Neural progenitor cell (in vitro differentiated cells): ENCODE measurements around the gene DGLUCY. TPM values are rescaled to one million over a fixed set of nuclear protein-coding genes. Genes with fewer than 3 reads are reported as not detected.

ENCODE experiments used
- DNase-seq: peaks from one replicate; pipeline ENCODE4 v3.0.0-alpha.2; 2016; ENCODE audit warnings: low spot score
- H2AFZ ChIP-seq: fragments of 200-600 bp; sonication (generic); replicated peaks from 2 replicates; pipeline ENCODE4 v1.6.1; 2016; ENCODE audit warnings: antibody characterized with exemption
- H3F3A ChIP-seq: fragments of 200-600 bp; sonication (generic); 2 replicates; pipeline ENCODE4 v1.6.1; 2016; ENCODE audit warnings: antibody characterized with exemption, low read depth
- H3K27ac ChIP-seq: fragments of 200-600 bp; sonication (generic); 2 replicates; pipeline ENCODE4 v1.5.1; 2016; ENCODE audit warnings: mild to moderate bottlenecking
- H3K27me3 ChIP-seq: fragments of 200-600 bp; sonication (generic); 2 replicates; pipeline ENCODE4 v1.6.1; 2016; ENCODE audit warnings: mild to moderate bottlenecking, moderate library complexity
- H3K36me3 ChIP-seq: fragments of 200-600 bp; sonication (generic); 2 replicates; pipeline ENCODE4 v1.5.1; 2016
- H3K4me1 ChIP-seq: fragments of 200-600 bp; sonication (generic); 2 replicates; pipeline ENCODE4 v1.6.1; 2016; ENCODE audit warnings: mixed run types
- H3K4me2 ChIP-seq: fragments of 200-600 bp; sonication (generic); 2 replicates; pipeline ENCODE4 v1.6.1; 2016
- H3K4me3 ChIP-seq: fragments of 200-600 bp; sonication (generic); 2 replicates; pipeline ENCODE4 v1.5.1; 2016
- H3K79me2 ChIP-seq: fragments of 200-600 bp; sonication (generic); 2 replicates; pipeline ENCODE4 v1.6.1; 2016; ENCODE audit warnings: low read depth
- H3K9ac ChIP-seq: fragments of 200-600 bp; sonication (generic); 2 replicates; pipeline ENCODE4 v1.6.1; 2016
- H3K9me3 ChIP-seq: fragments of 200-600 bp; sonication (generic); 2 replicates; pipeline ENCODE4 v1.5.1; 2016; ENCODE audit warnings: low read depth
- H4K20me1 ChIP-seq: fragments of 200-600 bp; sonication (generic); 2 replicates; pipeline ENCODE4 v1.6.1; 2016; ENCODE audit warnings: low read depth
- H3K27ac Mint-ChIP-seq: 3 replicates; pipeline ENCODE4 v1.8.0; 2021; ENCODE audit warnings: mixed read lengths
- H3K27me3 Mint-ChIP-seq: 2 replicates; pipeline ENCODE4 v1.8.0; 2022; ENCODE audit warnings: low read depth, mild to moderate bottlenecking, inconsistent platforms, moderate library complexity, mixed read lengths; ENCODE audit not compliant: insufficient read depth
- H3K36me3 Mint-ChIP-seq: 3 replicates; pipeline ENCODE4 v1.8.0; 2021; ENCODE audit warnings: mixed read lengths
- H3K4me1 Mint-ChIP-seq: 3 replicates; pipeline ENCODE4 v1.8.0; 2021; ENCODE audit warnings: mixed read lengths
- H3K4me3 Mint-ChIP-seq: 3 replicates; pipeline ENCODE4 v1.8.0; 2021; ENCODE audit warnings: mild to moderate bottlenecking, moderate library complexity, mixed read lengths
- H3K9me3 Mint-ChIP-seq: 3 replicates; pipeline ENCODE4 v1.8.0; 2020; ENCODE audit warnings: mixed read lengths
- EZH2 ChIP-seq: fragments of 200-600 bp; sonication (generic); IDR thresholded peaks from 2 replicates; pipeline ENCODE4 v1.6.1; 2017; ENCODE audit warnings: antibody characterized with exemption, mild to moderate bottlenecking, moderate library complexity
- EZH2phosphoT487 ChIP-seq: fragments of 200-600 bp; sonication (generic); IDR thresholded peaks from 2 replicates; pipeline ENCODE4 v1.6.1; 2017; ENCODE audit warnings: antibody characterized with exemption
- total RNA-seq: library from RNA; depleted of rRNA; stranded (reverse); fragments of >200 nt; gene quantifications from 2 replicates; pipeline ENCODE4 v1.2.3, GENCODE V29; 2015; ENCODE audit warnings: low replicate concordance
- TF ChIP-seq, protein P1 (sequence below): fragments of 200-600 bp; sonication (generic); IDR thresholded peaks from 2 replicates; pipeline ENCODE4 v1.5.1; 2017; ENCODE audit warnings: antibody characterized with exemption, mild to moderate bottlenecking

Gene DGLUCY
- total RNA-seq, 1 donor from 2014 or later = 17.0 TPM

- Histone ChIP-seq H3K36me3 (no peaks in the 10 kb centered on the region), H3K4me3 (no peak overlapping the region), H3K79me2 (no peaks in the 10 kb centered on the region), H2AFZ (no peak overlapping the region), H3K9ac (no peak overlapping the region), H3F3A (peaks cover 10% of the 10 kb centered on the region), H3K27ac (no peak overlapping the region), H3K9me3 (no peaks in the 10 kb centered on the region), H3K27me3 (peaks cover 36% of the 10 kb centered on the region), H3K4me2 (no peak overlapping the region), H4K20me1 (no peaks in the 10 kb centered on the region), H3K4me1 (peaks cover 3% of the 10 kb centered on the region)
- Mint-ChIP-seq H3K27me3 (peaks cover 7% of the 10 kb centered on the region), H3K27ac (no peak overlapping the region), H3K36me3 (peaks cover 4% of the 10 kb centered on the region), H3K4me1 (peaks cover 24% of the 10 kb centered on the region), H3K4me3 (no peak overlapping the region), H3K9me3 (no peaks in the 10 kb centered on the region)
- no peak for DNase-seq
- TF ChIP-seq, protein P1, sequence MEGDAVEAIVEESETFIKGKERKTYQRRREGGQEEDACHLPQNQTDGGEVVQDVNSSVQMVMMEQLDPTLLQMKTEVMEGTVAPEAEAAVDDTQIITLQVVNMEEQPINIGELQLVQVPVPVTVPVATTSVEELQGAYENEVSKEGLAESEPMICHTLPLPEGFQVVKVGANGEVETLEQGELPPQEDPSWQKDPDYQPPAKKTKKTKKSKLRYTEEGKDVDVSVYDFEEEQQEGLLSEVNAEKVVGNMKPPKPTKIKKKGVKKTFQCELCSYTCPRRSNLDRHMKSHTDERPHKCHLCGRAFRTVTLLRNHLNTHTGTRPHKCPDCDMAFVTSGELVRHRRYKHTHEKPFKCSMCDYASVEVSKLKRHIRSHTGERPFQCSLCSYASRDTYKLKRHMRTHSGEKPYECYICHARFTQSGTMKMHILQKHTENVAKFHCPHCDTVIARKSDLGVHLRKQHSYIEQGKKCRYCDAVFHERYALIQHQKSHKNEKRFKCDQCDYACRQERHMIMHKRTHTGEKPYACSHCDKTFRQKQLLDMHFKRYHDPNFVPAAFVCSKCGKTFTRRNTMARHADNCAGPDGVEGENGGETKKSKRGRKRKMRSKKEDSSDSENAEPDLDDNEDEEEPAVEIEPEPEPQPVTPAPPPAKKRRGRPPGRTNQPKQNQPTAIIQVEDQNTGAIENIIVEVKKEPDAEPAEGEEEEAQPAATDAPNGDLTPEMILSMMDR = no peak
- TF ChIP-seq EZH2 (no peak), EZH2phosphoT487 (no peak)
Observed at GRCh38 chr14:91267965-91268437, 154.1 kb downstream of the DGLUCY start.

DNA sequence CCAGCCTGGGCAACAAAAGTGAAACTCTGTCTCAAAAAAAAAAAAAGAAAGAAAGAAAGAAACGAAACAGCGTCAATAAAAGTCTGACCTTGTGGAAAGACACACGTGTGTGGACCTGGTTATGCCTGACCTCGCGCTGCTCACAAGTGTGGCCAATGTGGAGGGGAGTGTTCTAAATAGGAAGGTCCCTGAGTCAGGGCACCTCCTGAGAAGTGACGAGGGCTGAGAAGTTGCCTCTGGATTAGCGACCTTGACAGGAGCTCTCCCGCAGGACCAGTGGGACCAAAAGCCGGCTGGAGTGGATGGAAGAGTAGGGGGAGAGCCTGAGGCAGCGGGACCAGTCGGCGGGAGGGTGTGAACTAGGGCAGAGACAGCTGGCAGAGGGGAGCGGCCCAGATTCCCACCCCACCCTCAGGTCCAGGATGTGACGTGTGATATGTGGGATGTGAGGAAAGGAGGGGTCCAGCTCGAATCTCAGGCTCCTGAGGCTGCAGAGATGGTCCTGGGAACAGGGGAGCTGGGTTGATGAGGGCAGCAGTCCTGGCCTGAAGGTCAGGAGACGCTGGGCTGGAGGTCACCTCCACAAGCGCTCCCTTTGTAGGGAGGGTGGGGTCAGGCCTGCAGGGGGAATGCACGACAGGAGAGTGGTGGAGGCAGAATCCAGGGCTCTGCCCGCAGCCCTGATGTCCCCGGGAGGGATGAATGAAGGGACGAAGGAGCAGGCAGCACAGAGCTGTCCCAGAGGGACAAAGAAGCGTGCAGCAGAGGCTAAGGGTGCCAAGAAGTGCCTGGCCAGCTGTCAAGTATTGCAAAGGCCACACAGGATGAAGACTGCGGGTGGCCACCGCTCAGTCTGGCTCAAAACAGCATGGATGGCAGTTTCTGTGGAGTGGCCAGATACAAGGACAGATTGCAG is 155.5 kb downstream of the DGLUCY start:
- Histone ChIP-seq H3K4me1 (peaks cover 3% of the 10 kb centered on the region), H3K79me2 (no peaks in the 10 kb centered on the region), H3K9ac (no peak overlapping the region), H3K27ac (no peak overlapping the region), H3K9me3 (no peaks in the 10 kb centered on the region), H3K36me3 (no peaks in the 10 kb centered on the region), H3F3A (peaks cover 10% of the 10 kb centered on the region), H3K4me3 (no peak overlapping the region), H3K4me2 (no peak overlapping the region), H2AFZ (no peak overlapping the region), H4K20me1 (no peaks in the 10 kb centered on the region), H3K27me3 (peaks cover 23% of the 10 kb centered on the region)
- Mint-ChIP-seq H3K36me3 (peaks cover 4% of the 10 kb centered on the region), H3K9me3 (no peaks in the 10 kb centered on the region), H3K4me1 (peaks cover 15% of the 10 kb centered on the region), H3K27me3 (peaks cover 4% of the 10 kb centered on the region), H3K4me3 (no peak overlapping the region), H3K27ac (peak overlapping the region; percentile 33)
- TF ChIP-seq, protein P1 = no peak
- no peak for DNase-seq

GRCh38 chr14:91270188-91270587 is 156.3 kb downstream of the DGLUCY start:
- Histone ChIP-seq H3F3A (peaks cover 5% of the 10 kb centered on the region), H3K27me3 (peaks cover 14% of the 10 kb centered on the region), H3K9ac (no peak overlapping the region), H3K9me3 (no peaks in the 10 kb centered on the region), H3K36me3 (no peaks in the 10 kb centered on the region), H4K20me1 (no peaks in the 10 kb centered on the region), H3K27ac (no peak overlapping the region), H3K4me1 (no peaks in the 10 kb centered on the region), H3K79me2 (no peaks in the 10 kb centered on the region), H3K4me3 (no peak overlapping the region), H2AFZ (no peak overlapping the region), H3K4me2 (no peak overlapping the region)
- Mint-ChIP-seq H3K4me3 (no peak overlapping the region), H3K36me3 (peaks cover 4% of the 10 kb centered on the region), H3K27ac (no peak overlapping the region), H3K9me3 (no peaks in the 10 kb centered on the region), H3K27me3 (no peaks in the 10 kb centered on the region), H3K4me1 (peaks cover 12% of the 10 kb centered on the region)
- TF ChIP-seq, protein P1 = no peak
- no peak for TF ChIP-seq EZH2phosphoT487
- no peak for TF ChIP-seq EZH2
- DNase-seq = no peak
